Motor neuron (in vitro differentiated cells): Measurements from ENCODE around the gene ZCCHC24. TPM values are rescaled to one million over a fixed set of nuclear protein-coding genes. Genes with fewer than 3 reads are reported as not detected.

Source experiments
- ATAC-seq, 8 experiments: fragments of 200-7000 bp; cut with Tn5 transposase; replicated peaks in 6 of 8; 2 replicates each; pipeline ENCODE4 v1.8.0; 2021; ENCODE audit warnings: mild to moderate bottlenecking in 8 of 8, moderate library complexity in 8 of 8
- H3K27ac ChIP-seq, 2 donors: fragments of 250-450 bp; sonication (Bioruptor Pico); 2 replicates each; pipeline ENCODE4 v1.9.0; 2021; ENCODE audit warnings: antibody characterized with exemption in 2 of 2, mild to moderate bottlenecking in 2 of 2, moderate library complexity in 1 of 2
- H3K4me1 ChIP-seq, 2 donors: fragments of 250-450 bp; sonication (Bioruptor Pico); replicated peaks in 1 of 2; 2 replicates each; pipeline ENCODE4 v1.6.1; 2021; ENCODE audit warnings: antibody characterized with exemption in 2 of 2, mild to moderate bottlenecking in 2 of 2, moderate library complexity in 1 of 2
- H3K4me3 ChIP-seq, 5 donors: fragments of 250-450 bp; sonication (Bioruptor Pico); 2 replicates each; pipeline ENCODE4 v1.9.0; 2021; ENCODE audit warnings: antibody characterized with exemption in 5 of 5, mild to moderate bottlenecking in 5 of 5, moderate library complexity in 4 of 5
- WGBS, 10 experiments: fragments of 450-650 bp; shearing (Covaris generic); methylation state at CpG; one replicate each; pipeline ENCODE4 v1.0.0; 2022; 5-methylcytosine and 5-hydroxymethylcytosine counted together
- in situ Hi-C, 9 experiments: fragments of 400-800 bp; cut with MboI; loops; one replicate each; pipeline ENCODE4 v1.15.0; 2021; ENCODE audit warnings: low sequenced_read_pairs in 9 of 9, low pct_unique_long_range_greater_than_20kb in 2 of 9; ENCODE audit not compliant: unreplicated experiment in 9 of 9
- total RNA-seq, 8 experiments: library from RNA; unstranded; fragments of 300-600 nt; gene quantifications; 2 replicates each; pipeline versions ENCODE4 v1.2.3 to v1.2.4, GENCODE V29; 2022

Gene ZCCHC24
- total RNA-seq, 8 experiments from 2014 or later, result 0.67 to 39.5 (median 8.0) TPM

DNA sequence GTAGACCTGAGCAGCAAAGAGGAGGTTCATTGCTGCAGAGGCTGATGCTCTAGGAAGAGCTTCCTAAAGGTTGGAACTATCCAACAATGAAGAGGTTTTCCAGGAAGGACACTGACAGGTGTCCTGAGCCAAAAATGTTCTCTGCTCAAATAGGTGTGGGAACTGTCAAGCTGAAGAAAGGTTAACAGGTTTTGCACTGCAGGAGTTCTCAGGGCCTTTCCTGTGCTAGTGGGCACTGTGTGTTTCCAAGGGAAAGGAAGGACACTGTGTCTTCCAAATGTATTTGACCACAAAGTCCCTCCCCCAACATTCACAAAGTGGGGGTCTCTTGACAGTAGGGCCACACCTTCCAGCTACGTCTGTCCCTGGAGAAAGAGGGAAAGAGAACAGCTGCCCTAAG lies 4.0 kb downstream of the ZCCHC24 start:
- Histone ChIP-seq H3K4me1 (peaks cover 10 to 16% of the 10 kb centered on the region in 2 donors), H3K4me3 (no peak overlapping the region), H3K27ac (no peak overlapping the region)
- 43% methylated on average over 1 of the region's 1 CpG; no CpG with 5 or more reads in 9 of the 10 experiments for WGBS, 10 experiments
- no peak for ATAC-seq
- in situ Hi-C loops, result no loop called here

DNA sequence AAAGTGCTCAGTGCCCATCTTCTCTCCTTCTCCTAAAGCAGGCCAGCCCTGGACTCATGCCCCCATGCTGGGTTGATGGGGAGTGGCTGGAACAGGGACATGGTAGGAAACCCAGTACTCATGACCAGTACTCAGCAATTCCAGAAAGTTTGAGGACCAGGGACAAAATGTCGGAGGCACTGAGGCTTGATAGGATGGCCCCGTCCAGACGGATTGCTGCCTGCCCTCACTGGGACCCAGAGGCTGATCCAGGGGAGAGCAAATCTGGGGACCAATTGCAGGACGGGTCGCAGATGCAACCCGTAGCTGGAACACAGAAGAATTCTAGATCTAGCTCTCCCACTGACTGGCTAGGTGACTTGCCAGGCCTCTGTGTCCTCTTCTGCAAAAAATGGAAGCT lies 5.1 kb downstream of the ZCCHC24 start:
- in situ Hi-C loops, result no loop called here
- ATAC-seq, result no peak
- no peak overlapping the region for H3K27ac ChIP-seq
- H3K4me3 ChIP-seq, result no peak overlapping the region
- 54 to 100% (median 74%) methylated on average over 1 to 5 of the region's 6 CpGs; no CpG with 5 or more reads in 6 of the 10 experiments for WGBS, 10 experiments
- H3K4me1 ChIP-seq, result peaks cover 15 to 24% of the 10 kb centered on the region in 2 donors

DNA sequence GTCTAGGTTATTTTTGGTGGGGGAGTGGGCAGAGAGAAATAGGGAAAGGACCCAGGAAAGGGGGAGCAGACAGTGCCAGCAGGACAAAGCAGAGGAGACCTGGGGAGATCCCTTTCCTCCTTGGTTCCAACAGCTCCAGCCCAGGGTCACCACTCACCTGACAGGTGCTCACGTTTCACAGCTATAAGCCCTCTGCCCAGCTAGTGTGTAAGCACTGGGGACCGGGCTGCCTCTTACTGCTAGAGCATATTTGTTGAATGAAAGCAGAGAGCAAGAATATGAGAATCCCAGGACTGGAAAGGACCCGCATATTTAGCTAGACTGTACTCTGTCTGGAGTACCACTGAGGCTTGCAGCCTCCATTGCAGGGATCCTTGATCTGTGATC lies 6.7 kb downstream of the ZCCHC24 start:
- in situ Hi-C loops, result no loop called here
- 86 to 100% (median 89%) methylated on average over 1 to 2 of the region's 3 CpGs; no CpG with 5 or more reads in 6 of the 10 experiments for WGBS, 10 experiments
- Histone ChIP-seq H3K4me1 (peaks cover 8 to 22% of the 10 kb centered on the region in 2 donors), H3K27ac (no peak overlapping the region), H3K4me3 (no peak overlapping the region)
- no peak for ATAC-seq

DNA sequence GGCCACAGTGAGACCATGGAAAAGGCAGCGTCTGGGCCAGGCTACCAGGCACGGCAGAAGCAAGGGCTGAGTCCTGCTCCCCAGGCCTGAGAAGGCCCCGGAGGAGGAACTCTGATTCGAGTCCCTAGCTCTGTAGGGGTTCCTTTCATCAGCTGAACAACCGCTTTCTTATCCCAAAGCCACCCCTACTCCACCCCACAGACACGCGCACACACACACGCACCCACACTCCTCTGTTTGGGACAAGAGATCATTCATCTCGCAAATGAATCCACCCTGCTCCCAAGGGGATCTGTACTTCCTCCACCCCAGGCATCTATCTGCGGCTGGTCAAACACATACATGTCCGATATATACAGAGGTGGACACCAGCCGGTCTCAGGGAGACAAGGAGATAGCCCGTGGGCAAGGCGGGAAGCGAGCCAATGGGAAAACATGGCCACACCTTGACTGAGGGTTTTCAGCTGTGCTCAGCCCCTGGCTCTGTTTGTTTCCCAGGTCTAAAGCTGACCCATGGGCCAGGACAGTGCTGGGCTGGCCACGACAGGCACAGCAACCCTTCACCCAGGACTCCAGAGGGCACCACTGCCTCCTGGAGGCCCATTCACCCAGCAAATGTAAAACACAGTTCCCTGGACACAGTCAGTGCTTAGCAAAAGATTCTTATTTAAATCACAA lies 7.3 kb downstream of the ZCCHC24 start:
- Histone ChIP-seq H3K27ac (no peak overlapping the region), H3K4me1 (peaks cover 6 to 19% of the 10 kb centered on the region in 2 donors), H3K4me3 (no peak overlapping the region)
- ATAC-seq, result peak; percentile 6 to 42 (median 27)
- in situ Hi-C loops, result no loop called here
- 33 to 100% (median 80%) methylated on average over 1 to 11 of the region's 16 CpGs; no CpG with 5 or more reads in 4 of the 10 experiments for WGBS, 10 experiments

DNA sequence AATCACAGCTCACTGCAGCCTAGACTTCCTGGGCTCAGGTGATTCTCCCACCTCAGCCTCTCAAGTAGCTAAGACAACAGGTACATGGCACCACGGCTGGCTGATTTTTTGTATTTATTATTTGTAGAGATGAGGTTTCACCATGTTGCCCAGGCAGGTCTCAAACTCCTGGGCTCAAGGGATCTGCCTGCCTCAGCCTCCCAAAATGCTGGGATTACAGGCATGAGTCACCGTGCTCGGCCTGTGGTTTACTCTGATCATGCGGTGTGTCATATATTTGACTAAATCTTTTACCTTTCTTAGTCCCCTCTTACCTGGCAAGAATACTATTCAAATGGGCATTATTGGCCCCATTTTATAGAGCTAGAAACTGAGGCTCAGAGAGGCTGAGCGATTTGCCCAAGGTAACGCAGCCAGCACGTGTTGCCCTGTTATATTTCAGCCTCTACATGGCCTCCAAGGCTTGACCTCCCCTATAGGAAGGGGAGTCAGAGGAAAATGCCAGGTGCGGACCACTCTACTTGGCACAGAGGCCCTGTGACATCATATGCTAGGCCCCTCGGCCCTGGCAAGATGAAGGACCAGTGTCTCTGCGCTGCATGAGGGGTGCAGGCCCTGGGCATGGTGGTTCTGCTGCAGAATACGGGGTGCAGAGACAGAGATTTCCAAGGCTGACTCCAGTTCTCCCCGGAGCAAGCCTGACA lies 8.2 kb downstream of the ZCCHC24 start:
- H3K4me1 ChIP-seq, result peaks cover 6 to 19% of the 10 kb centered on the region in 2 donors
- WGBS, 10 experiments, result 45 to 91% (median 85%) methylated on average over 1 to 6 of the region's 12 CpGs; no CpG with 5 or more reads in 4 of the 10 experiments
- H3K4me3 ChIP-seq, result no peak overlapping the region
- in situ Hi-C loops, result no loop called here
- no peak overlapping the region for H3K27ac ChIP-seq
- ATAC-seq, result no peak

DNA sequence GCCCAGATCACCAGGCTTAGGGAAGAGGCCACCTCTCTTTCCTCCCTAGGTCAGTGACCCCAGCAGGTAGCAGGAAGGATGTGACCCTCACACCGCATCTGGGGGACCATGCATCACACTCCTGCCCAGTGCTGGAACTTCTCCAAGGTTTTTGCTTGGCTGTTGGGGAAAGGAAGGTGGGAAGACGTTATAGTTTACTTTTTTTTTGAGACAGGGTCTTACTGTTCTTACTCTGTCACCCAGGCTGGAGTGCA lies 8.6 kb downstream of the ZCCHC24 start:
- Histone ChIP-seq H3K4me3 (no peak overlapping the region), H3K4me1 (peaks cover 9 to 22% of the 10 kb centered on the region in 2 donors), H3K27ac (no peak overlapping the region)
- in situ Hi-C loops, result no loop called here
- ATAC-seq, result no peak
- WGBS, 10 experiments, result 17 to 100% methylated on average over 1 of the region's 2 CpGs; no CpG with 5 or more reads in 8 of the 10 experiments

DNA sequence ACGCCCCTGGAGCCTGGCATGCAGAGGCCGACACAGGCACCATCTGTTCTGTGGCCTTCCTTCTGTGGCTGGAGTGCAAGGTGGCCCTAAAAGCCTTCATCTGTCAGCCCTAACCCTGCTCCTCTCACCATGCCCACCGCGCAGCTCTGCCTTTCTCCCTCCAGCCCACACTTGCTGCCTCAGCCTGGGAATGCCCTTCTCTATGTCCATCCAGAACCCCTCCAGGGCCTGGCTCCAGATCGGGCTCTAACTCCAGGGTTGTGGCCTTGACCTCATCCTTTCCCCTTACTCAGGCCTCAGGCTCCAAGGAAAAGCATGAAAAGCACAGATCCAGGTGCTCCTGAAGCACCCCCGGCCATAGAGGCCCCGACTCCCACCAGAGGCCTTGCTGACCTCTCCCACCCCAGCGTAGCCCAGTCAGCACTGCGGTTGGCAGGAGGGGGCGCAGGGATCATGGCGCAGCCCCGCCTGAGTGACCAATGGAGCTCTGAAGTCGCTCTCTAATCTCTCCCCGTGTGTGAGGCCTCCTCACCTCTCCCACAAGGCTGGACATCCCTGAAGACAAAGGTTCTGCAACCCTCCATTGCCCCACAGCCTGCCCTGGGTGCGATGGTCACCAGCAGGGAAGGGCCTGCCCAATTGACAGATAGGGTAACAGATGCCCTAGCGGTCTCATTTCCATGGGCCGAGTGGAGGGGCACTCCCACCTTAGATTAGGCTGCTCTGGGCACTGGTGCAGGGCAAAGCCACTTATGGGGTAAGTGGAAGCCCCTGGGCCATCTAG lies 9.2 kb downstream of the ZCCHC24 start:
- in situ Hi-C loops, result no loop called here
- Histone ChIP-seq H3K4me3 (no peak overlapping the region), H3K27ac (no peak overlapping the region), H3K4me1 (peaks cover 9 to 23% of the 10 kb centered on the region in 2 donors)
- WGBS, 10 experiments, result 40 to 100% (median 88%) methylated on average over 1 to 7 of the region's 17 CpGs; no CpG with 5 or more reads in 2 of the 10 experiments
- no peak for ATAC-seq

DNA sequence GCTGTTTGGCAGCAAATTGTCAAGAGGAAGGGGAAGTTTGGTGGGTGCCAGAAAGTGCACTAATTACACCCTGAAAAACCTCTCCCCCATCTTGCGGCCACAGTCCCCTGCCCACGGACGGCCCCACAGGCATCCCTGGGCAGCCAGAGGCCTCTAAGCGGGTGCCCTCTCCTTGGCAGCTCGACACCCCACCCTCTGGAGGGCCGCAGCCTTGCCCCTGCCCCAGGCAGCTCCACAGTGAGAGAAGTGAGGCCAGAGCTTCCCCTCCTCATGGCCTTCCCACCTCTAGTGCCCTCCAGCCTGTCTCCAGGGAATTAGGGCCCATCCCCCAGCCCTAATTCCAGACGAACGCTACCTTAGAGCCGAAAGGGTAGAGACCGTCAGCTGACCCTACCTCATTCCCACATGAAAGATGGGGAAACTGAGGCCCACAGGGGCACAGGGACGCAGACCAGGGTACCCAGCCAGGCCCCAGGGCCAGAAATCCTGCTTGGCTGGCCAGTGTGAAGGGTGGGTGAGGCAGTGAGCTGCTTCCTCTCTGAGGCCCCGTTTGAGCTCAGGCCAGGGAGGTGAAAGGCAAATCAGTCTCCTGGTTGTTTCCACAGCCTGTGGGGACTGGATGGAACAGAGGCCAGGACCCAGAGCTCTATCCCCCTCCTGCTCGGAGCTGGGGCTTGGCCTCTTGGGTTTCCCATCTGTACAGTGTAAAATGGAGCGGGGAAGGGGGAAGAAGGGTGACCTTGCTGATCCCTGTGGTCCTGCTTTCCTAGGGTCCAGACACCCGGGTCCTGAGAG lies 10.0 kb downstream of the ZCCHC24 start:
- in situ Hi-C loops, result no loop called here
- ATAC-seq, result peak in 6 of 8 experiments; percentile 1 to 39 (median 22)
- 19 to 100% (median 59%) methylated on average over 1 to 8 of the region's 15 CpGs; no CpG with 5 or more reads in 4 of the 10 experiments for WGBS, 10 experiments
- peaks cover 15 to 30% of the 10 kb centered on the region in 2 donors for H3K4me1 ChIP-seq
- H3K27ac ChIP-seq, result peak overlapping the region in 1 of 2 donors; percentile 1
- H3K4me3 ChIP-seq, result no peak overlapping the region

DNA sequence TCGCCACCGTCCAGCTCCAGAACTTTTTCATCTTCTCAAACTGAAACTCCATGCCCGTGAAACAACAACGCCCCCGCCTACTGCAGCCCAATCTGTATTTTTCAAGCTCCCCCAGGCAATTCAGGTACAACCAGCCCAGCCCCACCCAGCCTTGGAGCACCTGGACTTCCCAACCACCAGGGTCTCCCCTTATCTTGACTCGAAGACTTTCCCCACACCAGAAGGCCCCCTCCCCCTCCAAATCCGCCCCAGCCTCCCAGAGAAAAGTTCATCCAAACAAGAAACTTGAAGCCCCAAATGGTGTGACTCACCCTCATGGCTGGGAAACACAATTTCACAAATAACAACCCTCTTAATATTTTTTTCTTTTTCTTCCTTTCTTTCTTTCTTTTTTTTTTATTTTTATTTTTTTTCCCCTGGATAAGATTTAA lies 10.6 kb downstream of the ZCCHC24 start:
- Histone ChIP-seq H3K4me3 (no peak overlapping the region), H3K4me1 (peaks cover 18 to 32% of the 10 kb centered on the region in 2 donors), H3K27ac (no peak overlapping the region)
- ATAC-seq, result peak in 1 of 8 experiments; percentile 2
- in situ Hi-C loops, result no loop called here
- WGBS, 10 experiments, result 0 to 100% (median 60%) methylated on average over 1 to 2 of the region's 7 CpGs; no CpG with 5 or more reads in 5 of the 10 experiments

DNA sequence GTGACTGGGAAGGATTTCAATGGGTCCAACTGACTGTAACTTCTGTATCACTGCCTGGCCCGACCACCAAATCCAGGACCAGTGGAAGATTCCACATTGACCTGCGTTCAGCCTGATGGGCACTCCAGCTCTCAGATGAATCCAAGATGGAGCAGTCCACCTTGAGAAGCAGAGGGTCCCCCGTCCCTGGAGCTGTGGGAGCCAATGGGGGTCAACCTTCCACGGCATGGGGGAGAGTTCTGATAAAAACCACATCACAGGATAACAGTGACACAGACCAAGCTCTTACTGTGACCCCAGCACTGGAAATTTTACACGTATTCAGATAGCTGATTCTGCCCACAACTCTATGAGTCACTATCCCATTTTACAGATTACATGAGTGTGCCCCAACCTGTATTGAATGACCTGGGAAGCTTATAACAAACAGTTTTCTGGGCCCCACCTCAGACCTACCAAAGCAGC lies 11.2 kb downstream of the ZCCHC24 start:
- Histone ChIP-seq H3K27ac (no peak overlapping the region), H3K4me1 (peaks cover 18 to 32% of the 10 kb centered on the region in 2 donors), H3K4me3 (no peak overlapping the region)
- in situ Hi-C loops, result no loop called here
- no peak for ATAC-seq
- 93 to 100% methylated on average over 2 to 3 of the region's 5 CpGs; no CpG with 5 or more reads in 8 of the 10 experiments for WGBS, 10 experiments

DNA sequence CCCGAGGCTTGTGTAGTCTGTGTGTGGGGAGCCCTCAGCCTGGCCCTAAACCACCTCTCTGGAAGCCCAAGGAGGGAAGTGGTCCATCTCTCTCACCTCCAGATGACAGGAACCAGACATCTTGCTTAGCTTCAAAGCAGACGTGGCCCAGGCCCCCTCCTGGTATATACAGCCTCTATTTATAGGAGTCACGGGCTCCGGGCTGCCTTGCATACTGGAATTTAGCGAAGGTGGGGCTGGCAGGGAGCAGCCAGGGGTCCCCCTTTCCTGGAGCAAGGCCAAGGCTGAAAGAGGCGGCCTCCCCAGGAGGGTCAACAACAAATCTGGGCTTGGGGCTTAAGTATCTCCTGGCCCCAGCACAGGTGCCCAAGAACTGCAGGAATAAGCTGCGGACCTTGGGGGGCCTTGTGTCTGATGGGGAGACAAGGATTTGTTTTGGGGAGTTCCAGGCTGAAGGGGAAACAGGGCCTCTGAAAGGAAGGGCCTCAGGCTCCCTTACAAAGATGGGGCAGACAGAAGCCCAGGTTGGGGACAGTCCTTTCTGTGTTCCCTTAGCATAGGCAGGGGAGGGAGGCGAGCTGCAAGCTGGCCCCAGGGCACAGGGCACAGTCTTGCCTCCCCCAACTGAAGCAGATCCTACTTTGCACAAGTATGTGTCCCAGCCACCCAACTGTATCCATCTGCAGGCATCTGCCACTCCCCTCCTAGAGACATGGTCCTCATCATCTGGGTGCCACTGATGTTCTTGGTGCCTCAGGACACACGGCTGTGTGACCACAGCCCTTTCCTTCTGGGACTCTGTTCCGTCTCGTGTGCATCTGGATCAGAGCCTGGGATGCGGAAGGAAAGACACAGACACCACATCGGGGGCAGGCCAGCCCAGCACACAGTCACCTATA lies 11.9 kb downstream of the ZCCHC24 start:
- in situ Hi-C loops, result no loop called here
- H3K4me1 ChIP-seq, result peaks cover 18 to 32% of the 10 kb centered on the region in 2 donors
- 20 to 100% (median 84%) methylated on average over 1 to 3 of the region's 13 CpGs; no CpG with 5 or more reads in 6 of the 10 experiments for WGBS, 10 experiments
- no peak overlapping the region for H3K4me3 ChIP-seq
- H3K27ac ChIP-seq, result no peak overlapping the region
- peak in 1 of 8 experiments; percentile 14 for ATAC-seq
